HG02884 (cell line): Measurements from ENCODE around the gene ARHGAP10.

Source experiments
- ATAC-seq: cut with Tn5 transposase; IDR thresholded peaks from one replicate; pipeline ENCODE4 v1.9.1; 2021; ENCODE audit warnings: mild to moderate bottlenecking, moderate library complexity; ENCODE audit not compliant: unreplicated experiment

The ARHGAP10 gene

DNA sequence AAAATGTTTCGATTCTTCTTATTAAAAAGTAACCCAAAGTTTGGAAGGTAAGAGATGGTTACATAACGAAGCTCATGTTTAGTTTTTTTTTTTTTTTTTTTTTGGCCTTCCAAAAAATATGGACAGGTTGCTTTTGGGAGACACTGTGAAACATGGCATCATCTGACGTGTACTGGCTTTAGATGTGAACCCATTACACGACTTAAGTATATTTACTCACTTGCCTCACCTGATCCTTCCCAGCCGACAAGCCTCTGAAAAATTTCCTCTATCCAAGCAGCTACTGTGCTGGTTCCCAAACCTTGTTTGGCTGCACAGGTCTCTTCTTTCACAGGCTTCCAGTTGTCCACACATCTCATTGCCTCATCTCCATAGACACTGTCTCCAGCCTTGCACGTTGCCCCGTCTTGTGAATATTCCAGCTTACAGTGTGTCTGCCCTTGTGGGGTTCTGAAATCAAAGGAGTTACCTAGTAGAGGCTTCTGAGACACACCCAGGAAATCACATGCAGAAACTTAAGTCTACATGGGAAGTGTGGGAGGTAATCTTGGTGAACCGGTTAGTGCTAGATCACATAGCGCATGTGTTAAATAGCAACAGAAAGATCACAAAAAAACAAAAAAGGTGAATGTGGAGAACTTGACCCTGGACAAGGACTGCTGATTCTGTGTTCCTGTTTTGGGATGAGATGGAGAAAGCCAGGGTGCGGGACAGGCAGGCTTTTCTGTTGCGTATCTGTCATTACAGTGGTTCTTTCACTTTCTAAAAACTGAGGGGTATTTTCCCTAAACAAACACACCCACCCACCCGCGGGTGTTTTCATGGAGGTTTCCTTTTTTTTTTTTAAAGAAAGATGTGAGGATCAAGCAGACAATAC lies 328.6 kb downstream of the ARHGAP10 start:
- ATAC-seq: no peak

DNA sequence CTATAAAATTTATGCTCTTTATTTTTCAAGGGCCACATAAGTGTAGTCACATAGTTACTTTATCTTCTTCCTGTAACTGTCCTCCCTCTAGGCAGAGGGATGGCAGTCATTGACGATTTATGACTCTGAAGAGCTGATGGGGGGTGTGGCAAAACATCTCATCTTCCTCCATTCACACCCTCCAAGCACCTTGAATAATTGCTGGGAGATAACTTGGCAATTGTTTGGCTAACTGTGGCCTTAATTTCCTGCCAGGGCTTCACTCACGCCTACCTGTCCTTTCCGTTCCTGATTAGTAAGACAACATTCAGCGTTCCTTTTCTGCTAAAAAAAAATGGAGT lies 329.2 kb downstream of the ARHGAP10 start:
- no peak for ATAC-seq

DNA sequence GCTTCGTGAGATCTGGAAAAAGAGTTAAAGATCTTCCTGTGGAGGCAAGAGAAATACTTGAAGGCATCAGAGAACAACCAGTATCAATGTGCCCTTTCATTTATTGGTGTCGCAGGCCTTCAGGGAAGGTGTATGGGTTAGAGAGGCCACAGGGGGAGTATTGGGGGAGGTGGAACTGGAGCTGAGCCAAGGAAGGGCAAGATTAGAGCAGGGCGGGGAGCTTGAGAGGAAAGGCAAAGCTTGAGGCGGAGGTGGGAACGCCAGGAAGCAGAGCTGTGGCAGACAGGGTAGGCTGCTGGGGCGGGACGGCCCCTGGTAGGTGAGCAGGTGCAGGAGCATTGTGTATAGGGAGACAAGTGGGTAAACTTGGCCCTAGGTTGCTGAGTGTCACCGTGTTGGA lies 329.9 kb downstream of the ARHGAP10 start:
- ATAC-seq: no peak

DNA sequence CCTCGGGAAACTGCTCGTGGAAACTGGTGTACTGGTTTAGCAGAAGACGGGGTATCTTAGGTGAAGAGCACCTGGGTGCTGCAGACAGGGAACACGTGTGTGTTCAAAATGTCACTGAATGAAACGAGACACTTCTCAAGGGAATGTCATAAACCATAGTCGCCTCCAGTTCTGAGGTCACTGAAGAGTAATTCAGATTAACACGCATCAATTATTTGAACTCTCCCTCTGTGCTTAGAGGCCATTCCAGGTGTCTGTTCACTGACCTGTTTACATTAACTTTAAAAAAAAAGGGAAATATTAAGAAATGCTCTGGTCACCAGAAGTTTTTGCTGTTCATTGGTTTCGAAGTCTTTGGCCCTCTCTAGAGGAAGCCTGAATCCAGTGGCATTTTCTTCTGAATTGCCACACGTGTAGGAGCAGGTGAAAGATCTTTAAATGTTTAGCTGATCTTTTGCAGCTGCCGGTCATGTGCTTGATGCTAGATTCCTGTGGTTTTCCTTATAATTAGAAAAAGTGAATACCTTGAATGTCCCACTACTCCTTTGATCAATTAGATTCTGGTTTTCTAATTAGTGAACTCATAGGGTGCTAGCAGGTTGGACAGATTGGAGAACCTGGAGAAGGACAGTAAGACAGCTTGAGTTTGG lies 330.5 kb downstream of the ARHGAP10 start:
- ATAC-seq: no peak

DNA sequence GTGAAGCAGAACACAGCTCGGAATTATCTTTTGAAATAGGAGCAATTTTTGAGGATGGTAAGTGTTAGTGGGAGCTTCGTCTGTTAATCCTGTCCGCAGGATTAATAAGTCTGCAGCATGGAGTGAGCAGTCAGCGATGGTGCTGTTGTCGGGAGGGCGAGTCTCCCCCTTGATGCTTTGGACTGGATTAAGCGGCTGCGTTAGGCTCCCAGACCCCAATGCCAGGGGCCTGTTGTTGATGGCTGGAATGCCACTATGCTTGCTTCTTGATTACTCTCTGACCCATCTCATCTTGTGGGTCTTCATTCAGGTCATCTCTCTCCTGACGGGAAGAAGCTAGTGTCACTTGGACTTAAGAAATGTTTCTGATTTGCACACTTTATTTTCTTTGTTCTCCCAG lies 332.6 kb downstream of the ARHGAP10 start:
- no peak for ATAC-seq

DNA sequence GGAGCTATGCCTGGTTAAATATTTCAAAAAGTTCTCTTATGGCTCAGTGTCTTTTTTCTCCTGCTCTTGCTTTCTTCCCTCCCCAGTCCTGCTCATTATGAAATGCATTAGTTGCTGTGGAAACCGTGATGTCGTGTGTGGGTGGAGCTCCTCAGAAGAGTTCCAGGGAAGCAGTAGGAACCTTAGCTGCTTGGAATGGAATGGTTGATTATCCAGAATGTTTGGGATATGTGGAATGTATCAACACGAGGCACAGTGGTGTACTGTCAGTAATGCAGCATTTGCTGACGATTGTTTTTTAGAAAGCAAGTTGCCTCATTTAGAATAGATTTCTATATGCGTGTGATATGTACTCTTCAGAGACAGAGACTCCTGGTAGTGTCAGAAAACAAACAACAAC lies 333.2 kb downstream of the ARHGAP10 start:
- no peak for ATAC-seq

DNA sequence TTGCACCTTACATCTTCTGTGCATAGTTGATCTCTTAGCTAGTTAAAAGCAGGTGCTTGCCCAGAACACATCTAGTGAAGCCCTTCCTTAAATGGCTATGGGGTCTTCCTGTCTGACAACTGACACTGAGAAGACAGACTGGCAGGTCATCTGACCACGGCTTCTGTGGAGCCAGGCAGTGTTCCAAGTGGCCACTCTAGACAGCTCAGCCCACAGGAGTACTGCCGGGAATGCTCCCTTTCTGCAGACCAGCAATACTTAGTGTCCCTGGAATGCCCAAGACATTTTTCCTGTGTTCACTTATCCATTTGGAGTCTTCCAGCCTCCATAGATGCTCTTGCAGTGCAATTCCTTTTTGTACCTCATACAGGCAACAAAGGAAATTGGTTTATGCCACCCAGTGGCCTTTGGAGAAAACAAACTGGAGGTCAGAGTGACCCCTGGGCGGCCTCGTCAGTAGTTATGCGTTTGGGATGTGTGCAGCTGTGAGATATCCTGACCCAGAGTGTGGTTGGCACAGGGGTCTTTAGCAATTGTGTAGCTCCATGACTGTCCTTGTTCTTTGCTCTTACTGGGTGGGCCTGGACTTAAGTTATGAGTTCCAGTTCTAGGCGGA lies 335.5 kb downstream of the ARHGAP10 start:
- no peak for ATAC-seq

DNA sequence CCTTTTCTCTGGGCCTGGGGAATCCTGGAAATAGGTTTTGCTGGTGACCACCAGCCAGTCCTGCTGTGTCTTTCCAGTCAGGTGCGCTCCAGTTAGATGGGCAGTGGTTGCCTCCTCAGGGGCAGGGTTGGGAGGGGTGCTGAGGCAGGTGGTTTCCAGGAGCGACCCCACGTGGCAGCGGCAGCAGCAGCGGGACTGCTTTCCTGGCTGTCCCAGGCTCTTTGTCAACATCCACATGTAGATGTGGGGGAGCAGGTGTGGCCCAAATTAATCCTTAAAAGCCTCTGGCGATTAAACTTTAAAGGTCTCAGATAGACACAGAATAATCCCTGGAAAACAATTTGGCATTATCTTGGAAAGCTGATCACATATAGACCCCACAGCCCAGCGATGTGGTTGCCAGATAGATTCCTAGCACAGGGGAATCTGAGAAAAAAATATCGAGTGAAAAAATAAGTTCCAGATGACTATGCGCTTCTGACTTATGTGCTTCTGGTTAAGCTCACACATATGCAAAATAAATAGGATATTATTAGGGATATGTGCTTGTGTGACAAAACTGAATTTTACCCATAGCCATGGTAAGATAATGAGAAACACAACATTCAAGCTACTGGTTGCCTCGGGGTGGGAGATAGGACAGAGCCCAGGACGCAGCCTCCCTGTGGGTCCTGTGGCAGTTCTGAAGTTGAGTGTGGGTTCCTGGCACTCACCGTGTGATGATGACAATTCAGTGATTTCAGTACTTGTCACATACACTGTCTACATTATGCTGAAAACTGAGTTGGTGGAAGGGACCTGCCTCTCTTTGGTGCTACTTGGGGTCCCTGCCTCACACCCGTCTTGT lies 336.4 kb downstream of the ARHGAP10 start:
- no peak for ATAC-seq

DNA sequence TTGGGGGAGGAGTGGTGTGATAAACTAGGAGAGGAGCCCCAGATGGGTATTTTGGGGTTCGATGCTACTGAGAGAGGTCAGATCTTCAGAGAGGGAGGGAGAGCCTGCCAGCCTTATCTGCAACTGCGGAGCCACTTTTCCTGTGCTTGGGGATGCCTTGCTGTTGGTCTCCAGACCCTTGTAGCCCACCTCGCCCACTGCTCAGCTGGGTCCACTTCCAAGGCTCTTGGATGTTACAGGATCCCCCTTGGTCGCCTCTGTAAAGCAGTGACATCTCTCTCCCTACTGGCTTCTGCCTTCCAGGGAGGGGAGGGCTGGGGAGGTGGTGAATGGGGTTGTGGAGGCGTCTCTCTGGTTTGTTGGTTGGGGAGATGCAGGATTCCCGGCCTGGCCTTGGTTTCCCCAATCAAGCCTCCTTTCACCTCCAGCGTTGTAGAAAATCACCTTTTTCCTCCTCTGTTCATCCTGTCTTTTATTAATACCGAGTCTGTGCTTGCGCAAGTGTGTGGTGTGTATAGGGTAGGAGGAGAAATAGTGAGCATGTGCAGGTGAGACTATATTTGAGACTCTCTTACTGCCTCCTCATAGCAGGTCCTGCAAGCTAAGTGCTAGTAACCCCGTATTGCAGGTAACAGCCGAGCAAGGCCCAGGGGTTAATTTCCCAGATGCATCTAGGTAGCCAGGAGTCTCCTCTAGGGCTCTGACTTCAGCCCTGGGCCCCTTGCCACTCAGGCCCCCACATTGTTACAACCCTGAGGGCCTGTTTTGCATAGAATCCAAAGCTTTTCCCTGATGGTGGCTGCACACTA lies 337.4 kb downstream of the ARHGAP10 start:
- ATAC-seq: no peak

DNA sequence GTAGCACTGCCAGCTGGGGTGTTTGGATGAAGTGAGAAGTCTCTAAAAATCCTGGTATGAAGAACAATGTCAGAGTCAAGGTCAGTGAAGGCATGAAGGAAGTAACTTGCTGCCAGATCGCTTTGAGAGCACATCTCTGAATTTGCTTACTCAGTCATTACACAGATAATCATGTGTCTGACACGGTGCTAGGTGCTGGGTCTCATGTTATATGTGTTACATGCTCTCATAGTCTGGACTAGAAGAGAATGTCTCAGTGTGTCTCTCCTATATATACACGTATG lies 337.9 kb downstream of the ARHGAP10 start:
- no peak for ATAC-seq

DNA sequence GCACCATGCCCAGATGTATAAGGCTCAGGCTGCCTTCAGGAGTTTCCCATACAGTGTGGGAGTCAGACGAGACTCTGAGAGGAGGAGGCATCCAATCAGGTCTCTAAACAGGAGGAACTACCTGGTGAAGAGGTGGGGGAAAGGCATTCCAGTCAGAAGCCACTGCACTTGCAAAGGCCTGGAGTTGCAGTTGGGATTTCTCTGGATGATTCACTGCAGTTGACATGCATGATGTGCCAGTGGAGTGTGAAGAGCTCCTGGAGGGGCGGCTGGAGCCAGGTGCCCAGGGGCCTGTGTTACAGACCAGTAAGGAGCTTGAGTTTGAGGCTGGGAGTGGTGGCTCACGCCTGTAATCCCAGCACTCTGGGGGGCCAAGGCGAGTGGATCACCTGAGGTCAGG lies 339.1 kb downstream of the ARHGAP10 start:
- ATAC-seq: no peak

DNA sequence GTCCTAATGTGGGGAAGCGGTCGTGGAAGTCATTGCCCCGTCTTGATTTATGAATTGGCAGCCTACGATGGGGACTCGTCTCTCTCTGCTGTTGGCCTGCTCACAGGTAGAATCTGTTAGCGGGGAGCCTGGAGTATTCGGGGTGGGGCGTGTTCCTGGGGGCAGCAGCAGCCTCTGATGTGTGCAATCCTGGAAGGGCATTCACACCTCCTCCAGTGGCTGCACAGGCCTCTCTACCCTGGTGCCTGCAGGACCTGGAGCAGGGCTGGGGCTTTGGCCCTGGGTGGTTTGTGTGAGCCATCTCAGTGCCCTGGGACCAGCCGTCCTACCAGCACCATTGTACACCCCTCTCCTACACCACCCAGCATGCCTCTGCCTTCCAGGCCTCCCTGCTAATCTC lies 340.9 kb downstream of the ARHGAP10 start:
- no peak for ATAC-seq

DNA sequence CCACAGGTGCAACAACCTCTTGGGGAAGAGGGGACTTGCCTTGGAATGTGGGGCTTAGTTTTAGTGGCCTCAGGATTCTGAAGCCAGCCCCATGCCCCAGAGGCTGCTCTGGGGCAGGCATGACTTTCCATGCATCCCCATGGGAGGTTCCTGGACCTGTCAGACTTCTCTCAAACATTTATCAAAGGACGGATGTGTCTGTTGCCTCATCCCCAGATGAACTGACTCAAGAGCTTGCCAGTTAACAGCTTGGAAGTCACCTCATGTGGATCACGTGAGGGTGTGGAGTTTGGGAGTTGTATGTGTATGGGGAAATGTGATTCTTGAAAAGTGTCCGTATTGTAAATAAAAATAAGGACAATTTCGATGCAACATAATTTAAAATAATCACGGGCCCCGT lies 341.5 kb downstream of the ARHGAP10 start:
- no peak for ATAC-seq

DNA sequence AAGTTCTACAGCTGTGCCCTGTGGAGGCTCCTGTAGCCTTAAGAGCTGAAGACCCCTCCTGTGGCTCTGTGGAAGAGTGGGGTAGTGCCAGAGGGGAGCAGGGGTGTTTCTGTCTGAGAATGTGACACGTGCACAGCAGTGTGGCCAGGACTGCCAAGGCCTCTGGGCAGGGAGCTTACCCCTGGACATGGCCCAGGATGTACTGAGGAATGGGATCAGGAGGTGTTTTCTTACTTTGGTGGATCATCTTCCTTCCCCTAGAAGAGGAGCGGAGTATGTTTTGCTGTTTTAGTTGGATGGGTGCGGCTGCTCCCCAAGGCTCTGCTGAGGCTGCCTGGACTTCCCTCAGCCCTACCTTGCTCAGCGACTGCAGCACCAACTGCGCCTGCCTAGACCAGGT lies 342.6 kb downstream of the ARHGAP10 start:
- no peak for ATAC-seq

DNA sequence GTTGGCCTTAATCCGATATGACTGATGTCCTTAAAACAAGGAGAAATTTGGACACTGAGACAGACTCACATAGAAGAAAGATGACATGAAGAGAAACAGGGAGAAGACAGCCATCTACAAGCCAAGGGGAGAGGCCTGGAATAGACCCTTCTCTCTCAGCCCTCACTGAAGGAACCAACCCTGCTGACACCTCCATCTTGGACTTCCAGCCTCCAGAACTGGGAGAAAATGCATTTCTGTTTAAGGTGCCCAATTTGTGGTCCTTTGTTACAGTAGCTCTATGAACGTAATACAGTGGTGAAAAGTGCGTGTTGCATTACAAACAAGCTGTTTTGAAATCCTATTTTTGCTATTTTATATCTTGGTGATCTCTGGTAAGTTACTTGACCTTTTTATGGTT lies 343.6 kb downstream of the ARHGAP10 start:
- ATAC-seq: no peak

DNA sequence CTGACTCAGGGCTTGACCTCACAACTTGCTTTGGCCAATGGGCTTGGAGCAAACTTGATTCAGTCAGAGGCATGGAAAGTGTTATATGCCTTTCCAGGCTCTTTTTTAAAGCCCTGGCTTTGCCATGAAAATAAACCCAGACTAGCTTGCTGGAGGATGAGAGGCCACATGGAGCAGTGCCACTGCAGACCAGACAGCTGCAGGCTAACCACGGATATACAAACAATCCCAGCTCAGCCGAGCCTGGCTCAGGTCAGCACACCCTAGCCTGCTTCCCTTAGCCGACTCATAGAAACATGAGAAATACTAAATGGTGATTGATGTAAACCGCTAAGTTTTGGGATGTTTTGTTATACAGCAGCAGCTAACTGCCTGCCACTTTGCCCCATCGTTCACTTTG lies 345.1 kb downstream of the ARHGAP10 start:
- ATAC-seq: no peak

DNA sequence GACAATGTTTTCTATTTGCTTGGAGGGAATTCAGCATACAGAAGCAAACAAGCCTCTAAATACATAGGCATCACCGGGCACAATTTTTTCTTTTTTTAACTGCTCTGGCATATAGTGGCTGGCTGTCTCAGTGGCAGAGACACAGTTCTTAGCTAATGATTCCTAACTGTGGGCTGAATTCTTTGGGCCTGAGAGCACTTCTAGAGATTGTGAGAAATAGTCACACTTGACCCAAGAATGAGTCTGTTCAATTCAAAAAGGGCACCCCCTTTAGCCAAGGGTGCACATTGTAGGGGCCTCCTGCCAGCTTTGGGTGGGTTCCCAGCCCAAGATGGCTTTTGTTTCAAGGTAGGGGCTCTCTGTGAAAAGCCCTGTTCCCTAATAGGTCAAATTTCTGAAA lies 345.7 kb downstream of the ARHGAP10 start:
- no peak for ATAC-seq

DNA sequence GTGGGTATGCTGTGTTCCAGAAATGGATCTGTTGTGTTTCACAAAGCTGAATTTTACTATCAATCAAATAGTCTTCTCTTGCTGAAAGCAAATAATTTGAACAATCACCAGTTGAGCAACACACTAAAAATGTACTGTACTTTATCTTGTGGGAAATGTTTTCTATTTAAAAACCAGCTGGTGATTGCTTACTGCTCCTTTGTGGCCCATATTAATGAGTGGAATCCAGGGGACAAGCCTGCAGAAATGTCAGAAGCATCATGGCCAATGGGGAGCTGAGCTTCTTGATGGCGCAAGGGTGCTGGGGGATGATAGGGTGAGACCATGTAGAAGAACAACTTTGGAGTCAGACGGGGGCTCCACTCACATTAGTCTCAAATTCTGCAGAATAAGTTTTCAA lies 346.2 kb downstream of the ARHGAP10 start:
- no peak for ATAC-seq

DNA sequence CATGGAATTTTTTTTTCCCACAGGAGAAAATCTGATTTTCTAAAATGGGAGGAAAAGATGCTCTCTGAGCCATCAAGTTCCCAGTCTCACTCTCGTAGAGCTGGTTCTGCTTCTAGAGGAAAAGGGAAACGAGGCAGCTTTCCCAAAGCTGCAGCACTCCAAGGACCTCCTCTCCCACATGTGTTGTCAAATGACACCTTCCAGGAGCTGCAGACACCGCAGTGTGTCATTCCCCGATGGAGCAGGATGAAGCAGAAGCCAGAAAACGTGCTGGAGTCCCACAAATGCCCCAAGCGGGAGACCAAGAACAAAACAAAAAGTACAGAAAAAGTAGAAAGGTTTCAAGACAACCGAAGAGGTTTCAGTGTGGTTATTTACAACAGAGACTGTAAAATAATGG lies 348.1 kb downstream of the ARHGAP10 start:
- no peak for ATAC-seq

DNA sequence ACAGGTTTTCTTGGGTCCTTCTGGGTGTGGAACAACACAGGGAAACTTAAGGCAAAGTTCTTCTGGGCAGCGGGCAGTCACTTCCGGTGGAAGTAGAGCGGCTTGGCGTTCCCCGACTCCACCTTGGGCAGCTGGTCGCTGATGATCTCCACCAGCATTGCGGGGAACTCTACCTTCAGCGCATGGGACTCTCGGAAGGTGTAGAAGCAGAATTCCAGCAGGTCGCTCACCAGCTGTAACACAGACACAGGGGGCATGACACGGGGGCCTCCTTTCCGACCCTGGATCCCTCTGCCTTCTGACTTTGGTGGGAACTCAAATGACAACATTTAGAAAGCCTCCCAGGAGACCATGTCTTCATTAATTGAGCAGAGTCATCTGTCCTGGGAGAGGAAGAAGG lies 349.4 kb downstream of the ARHGAP10 start:
- no peak for ATAC-seq

DNA sequence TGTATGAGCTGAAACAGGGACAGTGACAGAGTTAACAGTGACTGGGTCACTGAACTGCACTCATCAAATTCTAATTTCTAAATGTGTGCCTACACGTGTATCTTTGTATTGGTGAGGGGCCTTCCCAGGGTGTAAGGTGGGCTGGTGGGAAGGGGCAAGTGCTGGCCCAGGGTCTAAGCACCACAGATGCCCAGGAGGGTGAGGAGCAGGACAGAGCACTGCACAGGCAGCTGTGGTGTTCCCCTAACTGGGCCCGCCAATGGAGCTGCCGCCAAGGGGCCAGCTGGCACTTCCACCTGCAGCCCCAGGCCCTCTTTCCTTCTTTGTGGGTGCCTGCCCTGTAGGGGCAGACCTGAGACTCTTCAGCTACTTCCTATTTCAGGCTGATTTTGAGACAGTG lies 349.9 kb downstream of the ARHGAP10 start:
- ATAC-seq: no peak
